ENCODE measurements around the gene SIVA1. TPM values are rescaled to one million over a fixed set of nuclear protein-coding genes. Genes with fewer than 3 reads are reported as not detected.

SIVA1 gene
- total RNA-seq, 2 experiments from 2014 or later, result 111 to 124 TPM

GRCh38 chr14:104778694-104779331, 25.9 kb downstream of the SIVA1 start:
- intact Hi-C loops (cut with DNase I, micrococcal nuclease), result no loop called here
- POLR2A ChIA-PET, result no interaction called here

GRCh38 chr14:104779776-104780512, 27.0 kb downstream of the SIVA1 start:
- Histone ChIP-seq H3K27me3 (ENCODE audit: control insufficient read depth in 1 of 2, insufficient read depth in 2 of 2, low read length in 2 of 2) (no peaks in the 10 kb centered on the region), H3K36me3 (ENCODE audit: insufficient read depth, low read length) (peaks cover 23% of the 10 kb centered on the region), H3K4me1 (ENCODE audit: insufficient read depth, low read length) (peaks cover 7% of the 10 kb centered on the region), H3K27ac (ENCODE audit: low read depth in 1 of 2, low read length in 2 of 2) (no peak overlapping the region), H3K9me3 (ENCODE audit: control insufficient read depth in 1 of 2, insufficient read depth in 1 of 2, low read length in 2 of 2) (no peaks in the 10 kb centered on the region), H3K4me3 (ENCODE audit: low read length) (no peak overlapping the region)
- Mint-ChIP-seq H3K27me3 (no peaks in the 10 kb centered on the region), H3K36me3 (ENCODE audit: low read depth) (peaks cover 7% of the 10 kb centered on the region), H3K27ac (no peak overlapping the region), H3K9me3 (no peaks in the 10 kb centered on the region), H3K4me1 (ENCODE audit: low read depth) (no peaks in the 10 kb centered on the region), H3K4me3 (no peak overlapping the region)
- intact Hi-C loops (cut with DNase I, micrococcal nuclease), result no loop called here
- no peak for DNase-seq
- no peak for TF ChIP-seq CTCF (IDR thresholded peaks at IDR 0.05)
- ChIA-PET POLR2A (interaction anchor here (1.1 kb wide), 1 partner anchor 11 kb away, joined by 4 read pairs; no protein-coding TSS in a partner anchor), CTCF (no interaction called here)
- ATAC-seq (ENCODE audit: poor library complexity), result no peak

More at GRCh38 chr14:104778694-104779331, 25.9 kb downstream of the SIVA1 start:
- Mint-ChIP-seq H3K27ac (no peak overlapping the region), H3K4me3 (no peak overlapping the region), H3K9me3 (no peaks in the 10 kb centered on the region), H3K36me3 (ENCODE audit: low read depth) (peaks cover 7% of the 10 kb centered on the region), H3K4me1 (ENCODE audit: low read depth) (no peaks in the 10 kb centered on the region), H3K27me3 (no peaks in the 10 kb centered on the region)
- TF ChIP-seq CTCF (IDR thresholded peaks at IDR 0.05), result no peak
- no peaks in the 10 kb centered on the region for H3K9me3 ChIP-seq (ENCODE audit: control insufficient read depth in 1 of 2, insufficient read depth in 1 of 2, low read length in 2 of 2)
- CTCF ChIA-PET, result no interaction called here
- no peak for DNase-seq
- H3K36me3 ChIP-seq (ENCODE audit: insufficient read depth, low read length), result peaks cover 26% of the 10 kb centered on the region
- H3K4me3 ChIP-seq (ENCODE audit: low read length), result no peak overlapping the region
- ATAC-seq (ENCODE audit: poor library complexity), result no peak
- H3K4me1 ChIP-seq (ENCODE audit: insufficient read depth, low read length), result peaks cover 7% of the 10 kb centered on the region
- no peak overlapping the region for H3K27ac ChIP-seq (ENCODE audit: low read depth in 1 of 2, low read length in 2 of 2)
- no peaks in the 10 kb centered on the region for H3K27me3 ChIP-seq (ENCODE audit: control insufficient read depth in 1 of 2, insufficient read depth in 2 of 2, low read length in 2 of 2)

- ChIA-PET CTCF (no interaction called here), POLR2A (interaction anchor here (0.6 to 1.1 kb wide), 2 partner anchors 12 to 27 kb away, joined by 3 to 4 read pairs; partner anchors contain the start of gene SIVA1)
- peaks cover 9% of the 10 kb centered on the region for H3K4me1 ChIP-seq (ENCODE audit: insufficient read depth, low read length)
- H3K9me3 Mint-ChIP-seq, result no peaks in the 10 kb centered on the region
- TF ChIP-seq CTCF (IDR thresholded peaks at IDR 0.05), result no peak
- H3K27ac Mint-ChIP-seq, result no peak overlapping the region
- DNase-seq (no peak), ATAC-seq (ENCODE audit: poor library complexity) (no peak)
- H3K36me3 Mint-ChIP-seq (ENCODE audit: low read depth), result peaks cover 7% of the 10 kb centered on the region
- H3K9me3 ChIP-seq (ENCODE audit: control insufficient read depth in 1 of 2, insufficient read depth in 1 of 2, low read length in 2 of 2), result no peaks in the 10 kb centered on the region
- H3K36me3 ChIP-seq (ENCODE audit: insufficient read depth, low read length), result peaks cover 23% of the 10 kb centered on the region
- peaks cover 2% of the 10 kb centered on the region for H3K4me1 Mint-ChIP-seq (ENCODE audit: low read depth)
- H3K27me3 ChIP-seq (ENCODE audit: control insufficient read depth in 1 of 2, insufficient read depth in 2 of 2, low read length in 2 of 2), result no peaks in the 10 kb centered on the region
- no peak overlapping the region for H3K27ac ChIP-seq (ENCODE audit: low read depth in 1 of 2, low read length in 2 of 2)
- no peak overlapping the region for H3K4me3 ChIP-seq (ENCODE audit: low read length)
- no peaks in the 10 kb centered on the region for H3K27me3 Mint-ChIP-seq
- intact Hi-C loops (cut with DNase I, micrococcal nuclease), result no loop called here
- H3K4me3 Mint-ChIP-seq, result no peak overlapping the region
These were observed 27.6 kb downstream of the SIVA1 start for GRCh38 chr14:104780513-104781030.

Measured in CD4-positive, alpha-beta T cell (primary cell).